HepG2 (cell line): ENCODE data around the gene LRRC8E. TPM values are rescaled to one million over a fixed set of nuclear protein-coding genes. Genes with fewer than 3 reads are reported as not detected.
A peak's percentile ranks its signal among the peaks of the same experiment; 100 is the strongest.

Source experiments
- ATAC-seq: fragments of 200-7000 bp; cut with Tn5 transposase; 3 replicates; pipeline ENCODE4 v1.9.1; 2020; ENCODE audit warnings: mild to moderate bottlenecking, moderate library complexity
- BruUV-seq: library from RNA; stranded (reverse); fragments of 400-500 nt; replicated peaks from 2 replicates; lab custom pipeline; 2021; lab: Mats Ljungman, UMichigan
- CTCF ChIA-PET: fragments of 300-600 bp; formaldehyde crosslinking; extraction: SDS; loops from one replicate; lab custom pipeline; 2021; ENCODE audit warnings: low total read pairs, inconsistent platforms, low intra/inter-chr PET ratio; lab: Yijun Ruan, JAX
- POLR2A ChIA-PET: fragments of 350-600 bp; sonication (Branson Sonifier 250); formaldehyde crosslinking; loops from one replicate; lab custom pipeline; 2020; ENCODE audit warnings: antibody characterized with exemption, inconsistent platforms; lab: Yijun Ruan, JAX
- DNase-seq: peaks from one replicate; pipeline ENCODE4 v3.0.0-alpha.2; 2015; ENCODE audit warnings: low spot score
- FAIRE-seq: peaks from 3 replicates; lab custom pipeline; 2011; peaks lifted over from hg19 to GRCh38; lab: Jason Lieb, UNC
- H2AFZ ChIP-seq: one replicate; pipeline ENCODE4 v1.6.1; 2011; ENCODE audit warnings: low read length, inconsistent platforms
- H3K27ac ChIP-seq: fragments of 300-600 bp; 3 replicates; pipeline ENCODE4 v1.8.0; 2011; ENCODE audit warnings: mixed run types, mild to moderate bottlenecking, mixed read lengths, low read length, inconsistent platforms; ENCODE audit not compliant: insufficient read depth; ENCODE audit errors: extremely low read length
- H3K27me3 ChIP-seq, 2 experiments: fragments of 200-600 bp in 1 of 2; 2 replicates in 1 of 2; 3 replicates in 1 of 2; pipeline versions ENCODE4 v1.6.0 to v1.8.0; 2011; ENCODE audit warnings: low read length in 2 of 2, mild to moderate bottlenecking in 2 of 2, moderate library complexity in 2 of 2, inconsistent platforms in 1 of 2; ENCODE audit not compliant: insufficient read depth in 2 of 2, control insufficient read depth in 1 of 2
- H3K36me3 ChIP-seq, 2 experiments: fragments of 200-600 bp in 1 of 2; replicated peaks in 1 of 2; 2 replicates in 1 of 2; 3 replicates in 1 of 2; pipeline versions ENCODE4 v1.5.1 to v1.8.0; 2011; ENCODE audit warnings: low read length in 2 of 2, inconsistent platforms in 1 of 2; ENCODE audit not compliant: insufficient read depth in 2 of 2, control insufficient read depth in 1 of 2
- H3K4me1 ChIP-seq: 2 replicates; pipeline ENCODE4 v1.5.1; 2012; ENCODE audit warnings: low read length, inconsistent platforms; ENCODE audit not compliant: insufficient read depth
- H3K4me2 ChIP-seq: 2 replicates; pipeline ENCODE4 v1.6.0; 2011; ENCODE audit warnings: low read depth, low read length, inconsistent platforms
- H3K4me3 ChIP-seq, 3 experiments: fragments of 200-600 bp in 1 of 3; sonication (generic), shearing (Covaris generic) in 1 of 3; replicated peaks in 1 of 3; 2 replicates each; pipeline ENCODE4 v1.5.1; 2011 to 2016; ENCODE audit warnings: low read length in 3 of 3, inconsistent platforms in 2 of 3, low read depth in 2 of 3, mild to moderate bottlenecking in 2 of 3, control low read depth in 1 of 3, mixed read lengths in 1 of 3; ENCODE audit not compliant: insufficient read depth in 1 of 3
- H3K79me2 ChIP-seq: one replicate; pipeline ENCODE4 v1.6.1; 2011; ENCODE audit warnings: low read length, inconsistent platforms; ENCODE audit not compliant: insufficient read depth
- H3K9ac ChIP-seq: 2 replicates; pipeline ENCODE4 v1.6.0; 2011; ENCODE audit warnings: mild to moderate bottlenecking, low read depth, low read length, inconsistent platforms; ENCODE audit not compliant: insufficient read depth
- H3K9me3 ChIP-seq: 2 replicates; pipeline ENCODE4 v1.5.1; 2012; ENCODE audit warnings: mild to moderate bottlenecking, low read length
- H4K20me1 ChIP-seq: 2 replicates; pipeline ENCODE4 v1.6.0; 2011; ENCODE audit warnings: inconsistent platforms, mild to moderate bottlenecking, low read length, moderate library complexity; ENCODE audit not compliant: insufficient read depth
- AGO2 ChIP-seq: fragments of 200-400 bp; formaldehyde crosslinking; optimal IDR thresholded peaks from 2 replicates; pipeline ENCODE3; 2017; ENCODE audit warnings: mild to moderate bottlenecking, low read depth, low read length, moderate library complexity
- CTCF ChIP-seq: sonication (generic); formaldehyde crosslinking; IDR thresholded peaks from 2 replicates; pipeline ENCODE4 v1.5.0; 2020; ENCODE audit warnings: mild to moderate bottlenecking, missing genetic modification reagents, moderate library complexity
- FOXK1 ChIP-seq: sonication (generic); formaldehyde crosslinking; IDR thresholded peaks from 2 replicates; pipeline ENCODE4 v1.4.0; 2020; ENCODE audit warnings: low read depth, missing genetic modification reagents, borderline replicate concordance
- FOXO1 ChIP-seq: sonication (generic); formaldehyde crosslinking; IDR thresholded peaks from 2 replicates; pipeline ENCODE4 v1.4.0; 2020; ENCODE audit warnings: missing genetic modification reagents
- GLMP ChIP-seq: sonication (generic); formaldehyde crosslinking; IDR thresholded peaks from 2 replicates; pipeline ENCODE4 v1.9.0; 2021; ENCODE audit warnings: missing genetic modification reagents, mild to moderate bottlenecking, borderline replicate concordance
- PAF1 ChIP-seq: IDR thresholded peaks from 2 replicates; pipeline ENCODE4 v1.6.1; 2016; ENCODE audit warnings: missing genetic modification reagents, missing compliant biosample characterization
- PRDM10 ChIP-seq: sonication (generic); formaldehyde crosslinking; IDR thresholded peaks from 2 replicates; pipeline ENCODE4 v1.4.0; 2020; ENCODE audit warnings: low read depth, missing genetic modification reagents
- RAD21 ChIP-seq: fragments of 450-650 bp; formaldehyde crosslinking; IDR thresholded peaks from 2 replicates; pipeline ENCODE4 v1.5.0; 2020; ENCODE audit warnings: mild to moderate bottlenecking
- RBFOX2 ChIP-seq: fragments of 200-400 bp; formaldehyde crosslinking; IDR thresholded peaks from 2 replicates; pipeline ENCODE4 v1.6.1; 2017; ENCODE audit warnings: low read depth, mild to moderate bottlenecking, low read length
- RBM22 ChIP-seq: fragments of 200-400 bp; formaldehyde crosslinking; optimal IDR thresholded peaks from 2 replicates; pipeline ENCODE3; 2017; ENCODE audit warnings: mild to moderate bottlenecking, low read length, moderate library complexity
- SMARCC2 ChIP-seq: fragments of 450-650 bp; IDR thresholded peaks from 2 replicates; pipeline ENCODE4 v1.6.1; 2017; ENCODE audit warnings: antibody characterized with exemption, mild to moderate bottlenecking
- ZBTB33 ChIP-seq: sonication (generic); formaldehyde crosslinking; IDR thresholded peaks from 2 replicates; pipeline ENCODE4 v1.4.0; 2020; ENCODE audit warnings: missing genetic modification reagents
- ZNF737 ChIP-seq: sonication (generic); formaldehyde crosslinking; IDR thresholded peaks from 2 replicates; pipeline ENCODE4 v1.5.0; 2020; ENCODE audit warnings: missing genetic modification reagents, mild to moderate bottlenecking, borderline replicate concordance
- WGBS: methylation state at CpG from one replicate; pipeline ENCODE4 v1.1.6; 2017; ENCODE audit warnings: low lambda C conversion rate; 5-methylcytosine and 5-hydroxymethylcytosine counted together
- in situ Hi-C: cut with HindIII; loops from 2 replicates; pipeline ENCODE4 v1.10.0; 2017; ENCODE audit warnings: low pct_unique_long_range_greater_than_20kb; ENCODE audit not compliant: extremely low pct_ligation_motif_present
- intact Hi-C: fragments of 100-400 bp; cut with micrococcal nuclease; formaldehyde crosslinking; loops from one replicate; pipeline ENCODE4 v1.10.0; 2022; ENCODE audit not compliant: unreplicated experiment
- polyA plus RNA-seq, 8 experiments: library from polyadenylated mRNA; depleted of rRNA in 3 of 8; stranded (reverse) in 7 of 8; unstranded in 1 of 8; fragments of >200 nt; fragmentation: Illumina TruSeq in 4 of 8; extraction: Trizol in 4 of 8; gene quantifications; 2 replicates each; pipeline versions ENCODE4 v1.2.1 to v1.2.3, GENCODE V29; 2011 to 2016; ENCODE audit warnings: low read depth in 4 of 8, missing spikeins in 1 of 8, mixed read lengths in 1 of 8; ENCODE audit not compliant: insufficient read depth in 1 of 8
- total RNA-seq, 5 experiments: library from RNA; depleted of rRNA; stranded (reverse); fragments of >200 nt; fragmentation: Illumina TruSeq; extraction: Trizol; gene quantifications; 2 replicates each; pipeline ENCODE4 v1.2.3, GENCODE V29; 2016; ENCODE audit warnings: low read depth in 1 of 5

The LRRC8E gene
- total and polyA plus RNA-seq, 2 of the 13 experiments (the other 11 are each of a cell fraction or from before 2014, with no cell fraction given) = 8.0 to 10.3 TPM

- DNase-seq (peak; percentile 53), ATAC-seq (peak; percentile 49), FAIRE-seq (no peak)
- no peak overlapping the region for H2AFZ ChIP-seq
- no peak overlapping the region for H3K4me2 ChIP-seq
- no TSS peak for BruUV-seq
- no peaks in the 10 kb centered on the region for H3K4me1 ChIP-seq
- in situ Hi-C loops = no loop called here
- CTCF ChIA-PET = no interaction called here
- H4K20me1 ChIP-seq = no peaks in the 10 kb centered on the region
- H3K9me3 ChIP-seq = no peaks in the 10 kb centered on the region
- WGBS = 90% methylated on average over 15 of the region's 24 CpGs
- no peak overlapping the region for H3K9ac ChIP-seq
- POLR2A ChIA-PET = interaction anchor here (1.1 to 5.2 kb wide), 6 partner anchors 9 to 97 kb away, joined by 3 to 57 read pairs (median 4); partner anchors contain the start of genes MAP2K7, SNAPC2 and TIMM44
- H3K79me2 ChIP-seq = no peaks in the 10 kb centered on the region
- H3K4me3 ChIP-seq = no peak overlapping the region
- H3K36me3 ChIP-seq = peaks cover 24 to 37% of the 10 kb centered on the region in 2 experiments; a peak in 4 of 5 replicates
- peak overlapping the region; percentile 43 for H3K27ac ChIP-seq
- no peaks in the 10 kb centered on the region for H3K27me3 ChIP-seq
- intact Hi-C loops = no loop called here
- TF ChIP-seq FOXK1 (CRISPR knock-in tag) (no peak), PRDM10 (CRISPR knock-in tag) (no peak), AGO2 (peak; percentile 32), GLMP (CRISPR knock-in tag) (no peak), ZNF737 (CRISPR knock-in tag) (no peak), FOXO1 (CRISPR knock-in tag) (no peak), SMARCC2 (no peak), RAD21 (peak; percentile 50; the same call in 1 of the 2 replicates), CTCF (CRISPR knock-in tag) (peak; percentile 54), RBFOX2 (peak; percentile 60), ZBTB33 (peak; percentile 88), PAF1 (CRISPR knock-in tag) (0 out of 2 replicates have a peak, but pooled peaks have one; percentile 4), RBM22 (peak; percentile 75)
Measured at GRCh38 chr19:7928741-7929701, 40.7 kb downstream of the LRRC8E start.
